ENCODE data around the gene KCNH4.
"Not testable (repeated sequence)": the region's sequence is repeated elsewhere in the genome, so short reads cannot be mapped to it uniquely, and the experiment has no call there.

KCNH4 gene

DNA sequence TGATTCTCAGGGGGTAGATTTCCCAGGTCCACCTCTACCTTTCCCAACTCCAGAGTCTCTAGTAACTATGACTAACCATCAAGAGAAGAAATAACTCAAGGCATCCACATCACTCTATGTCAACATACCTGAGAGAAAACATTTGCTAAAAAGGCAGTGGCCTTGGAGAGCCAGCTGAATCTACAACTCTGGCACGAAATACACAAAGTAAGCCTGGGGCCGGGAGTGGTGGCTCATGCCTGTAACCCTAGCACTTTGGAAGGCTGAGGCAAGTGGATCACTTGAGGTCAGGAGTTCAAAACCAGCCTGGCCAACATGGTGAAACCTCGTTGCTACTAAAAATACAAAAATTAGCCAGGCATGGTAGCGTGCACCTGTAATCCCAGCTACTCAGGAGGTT lies 37.8 kb downstream of the KCNH4 start:
- not testable (repeated sequence) for H3K36me3 ChIP-seq (ENCODE audit: insufficient read depth, low read length); H3K4me1 ChIP-seq (ENCODE audit: insufficient read depth, low read length); H3K9ac ChIP-seq (ENCODE audit: low read depth, low read length)

DNA sequence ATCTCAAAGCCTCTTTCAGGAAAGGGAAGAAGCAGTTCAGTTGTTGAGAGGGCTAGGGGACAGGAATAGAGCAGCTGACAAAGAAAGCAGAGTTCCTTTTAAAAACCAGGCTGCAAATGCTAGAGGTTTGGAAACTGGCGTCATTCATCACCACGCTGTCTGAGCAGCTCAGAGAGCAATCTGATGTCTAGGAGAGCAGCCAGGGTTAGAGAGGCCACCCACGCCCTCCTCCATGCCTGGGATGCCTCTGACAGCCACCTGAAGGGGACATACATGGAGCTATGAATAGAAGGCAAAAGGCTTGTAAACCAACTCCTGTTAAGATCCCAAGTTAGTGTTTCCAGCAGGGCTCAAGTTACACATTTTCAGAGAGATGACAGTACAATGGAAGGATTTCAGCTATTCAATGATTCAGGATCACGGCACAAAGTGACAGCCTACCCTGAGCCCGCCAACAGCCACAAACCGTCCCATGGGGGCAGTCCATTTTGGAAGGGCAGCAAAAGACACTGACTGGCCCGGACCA lies 38.5 kb downstream of the KCNH4 start:
- no peaks in the 10 kb centered on the region for H3K4me1 ChIP-seq (ENCODE audit: insufficient read depth, low read length)
- H3K9me3 ChIP-seq (ENCODE audit: control insufficient read depth, insufficient read depth, low read length) = no peaks in the 10 kb centered on the region
- H3K36me3 ChIP-seq (ENCODE audit: insufficient read depth, low read length) = no peaks in the 10 kb centered on the region; the same call in 1 of the 2 replicates
- no peak overlapping the region for H3K9ac ChIP-seq (ENCODE audit: low read depth, low read length)

More for the DNA sequence above, 37.8 kb downstream of the KCNH4 start:
- not testable (repeated sequence) for H3K9me3 ChIP-seq (ENCODE audit: control insufficient read depth, insufficient read depth, low read length)

DNA sequence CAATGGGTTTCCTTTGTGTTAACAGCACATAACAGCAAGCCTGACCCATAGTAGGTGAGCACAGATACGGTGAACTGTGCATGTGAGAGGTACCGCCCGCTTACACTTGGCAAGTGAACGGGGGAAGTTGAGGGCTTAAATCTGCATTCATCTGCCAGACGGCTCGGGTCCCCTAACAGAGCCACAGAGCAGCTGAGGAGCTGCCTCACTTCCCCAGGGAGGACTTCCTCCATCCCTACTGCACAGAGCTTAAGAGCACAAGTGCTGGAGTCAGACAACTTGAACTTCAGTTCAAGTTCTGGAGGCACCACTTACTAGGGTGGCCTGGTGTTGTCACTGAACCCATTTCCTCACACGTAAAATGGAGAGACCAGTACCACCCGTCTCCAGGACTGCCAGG lies 39.6 kb downstream of the KCNH4 start:
- no peak overlapping the region for H3K9ac ChIP-seq (ENCODE audit: low read depth, low read length)
- peaks cover under 1% of the 10 kb centered on the region; the same call in 1 of the 2 replicates for H3K4me1 ChIP-seq (ENCODE audit: insufficient read depth, low read length)
- no peaks in the 10 kb centered on the region; the same call in 1 of the 2 replicates for H3K36me3 ChIP-seq (ENCODE audit: insufficient read depth, low read length)
- H3K9me3 ChIP-seq (ENCODE audit: control insufficient read depth, insufficient read depth, low read length) = no peaks in the 10 kb centered on the region

DNA sequence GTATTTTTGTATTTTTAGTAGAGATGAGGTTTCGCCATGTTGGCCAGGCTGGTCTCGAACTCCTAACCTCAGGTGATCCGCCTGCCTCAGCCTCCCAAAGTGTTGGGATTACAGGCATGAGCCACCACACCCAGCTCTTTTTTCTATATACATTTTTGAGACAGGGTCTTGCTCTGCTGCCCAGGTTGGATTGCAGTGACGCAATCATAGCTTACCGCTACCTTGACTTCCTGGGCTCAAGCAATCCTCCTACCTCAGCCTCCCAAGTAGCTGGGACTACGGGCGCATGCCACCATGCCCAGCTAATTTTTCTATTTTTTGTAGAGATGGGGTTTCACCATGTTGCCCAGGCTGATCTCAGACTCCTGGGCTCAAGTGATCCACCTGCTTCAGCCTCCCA lies 40.3 kb downstream of the KCNH4 start:
- H3K9ac ChIP-seq (ENCODE audit: low read depth, low read length); H3K36me3 ChIP-seq (ENCODE audit: insufficient read depth, low read length); H3K4me1 ChIP-seq (ENCODE audit: insufficient read depth, low read length); H3K9me3 ChIP-seq (ENCODE audit: control insufficient read depth, insufficient read depth, low read length): not testable (repeated sequence)

DNA sequence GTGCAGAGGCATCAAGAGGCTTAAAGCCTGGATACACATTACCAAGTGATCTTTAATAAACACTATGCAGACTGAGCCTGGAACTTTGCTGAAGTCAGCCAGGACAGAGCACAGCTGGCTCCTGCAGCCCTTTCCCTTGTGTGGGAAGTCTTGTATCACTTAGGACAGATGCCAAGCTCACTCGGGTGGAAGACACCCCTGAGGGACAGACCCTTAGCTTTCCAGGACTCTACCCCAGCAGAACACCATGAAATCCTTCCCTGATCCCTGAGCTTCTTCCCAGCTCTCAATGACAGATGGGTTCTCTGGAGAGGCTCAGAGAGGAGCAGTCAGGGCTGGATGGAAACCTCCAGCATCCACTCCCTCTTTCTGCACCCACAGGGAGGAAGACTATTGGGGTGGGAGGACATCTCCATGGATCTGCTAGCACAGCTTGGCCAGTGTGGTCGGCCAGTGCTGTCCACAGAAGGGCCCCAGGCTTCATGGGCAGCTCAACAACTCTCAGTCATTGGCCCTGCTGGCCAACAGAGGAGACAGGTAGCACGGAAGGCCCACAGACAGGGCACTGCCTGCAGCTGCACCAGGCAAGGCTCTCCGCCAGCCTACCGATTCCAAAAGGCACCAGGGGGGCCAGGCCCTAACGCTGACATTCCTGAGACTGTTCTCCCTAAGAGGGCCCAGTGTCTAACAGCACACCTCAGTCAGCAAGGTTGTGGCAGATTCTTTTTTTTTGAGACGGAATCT lies 42.0 kb downstream of the KCNH4 start:
- Histone ChIP-seq H3K9me3 (ENCODE audit: control insufficient read depth, insufficient read depth, low read length) (no peaks in the 10 kb centered on the region), H3K9ac (ENCODE audit: low read depth, low read length) (no peak overlapping the region), H3K36me3 (ENCODE audit: insufficient read depth, low read length) (no peaks in the 10 kb centered on the region; the same call in 1 of the 2 replicates), H3K4me1 (ENCODE audit: insufficient read depth, low read length) (peaks cover 11% of the 10 kb centered on the region)

DNA sequence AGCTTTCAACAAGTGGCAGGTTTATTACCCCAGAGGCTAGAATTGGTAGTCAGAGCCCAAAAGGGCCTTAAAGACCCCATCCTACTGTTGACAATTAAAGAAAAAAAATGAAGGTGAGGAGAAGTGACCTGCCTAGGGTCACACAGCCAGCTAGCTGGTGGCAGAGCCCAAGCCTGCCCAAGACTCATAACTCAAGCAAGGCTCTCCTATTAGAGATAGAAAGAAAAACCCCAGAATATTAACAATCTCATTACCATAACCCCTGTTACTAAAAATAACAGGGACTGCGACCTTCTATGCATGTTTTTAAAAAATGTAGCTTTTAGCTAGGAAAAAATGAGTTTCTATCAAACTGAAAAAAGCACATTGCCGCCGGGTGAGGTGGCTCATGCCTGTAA lies 44.3 kb downstream of the KCNH4 start:
- H3K9ac ChIP-seq (ENCODE audit: low read depth, low read length) = no peak overlapping the region
- no peaks in the 10 kb centered on the region; the same call in 1 of the 2 replicates for H3K36me3 ChIP-seq (ENCODE audit: insufficient read depth, low read length)
- no peaks in the 10 kb centered on the region for H3K9me3 ChIP-seq (ENCODE audit: control insufficient read depth, insufficient read depth, low read length)
- H3K4me1 ChIP-seq (ENCODE audit: insufficient read depth, low read length) = peaks cover 11% of the 10 kb centered on the region

DNA sequence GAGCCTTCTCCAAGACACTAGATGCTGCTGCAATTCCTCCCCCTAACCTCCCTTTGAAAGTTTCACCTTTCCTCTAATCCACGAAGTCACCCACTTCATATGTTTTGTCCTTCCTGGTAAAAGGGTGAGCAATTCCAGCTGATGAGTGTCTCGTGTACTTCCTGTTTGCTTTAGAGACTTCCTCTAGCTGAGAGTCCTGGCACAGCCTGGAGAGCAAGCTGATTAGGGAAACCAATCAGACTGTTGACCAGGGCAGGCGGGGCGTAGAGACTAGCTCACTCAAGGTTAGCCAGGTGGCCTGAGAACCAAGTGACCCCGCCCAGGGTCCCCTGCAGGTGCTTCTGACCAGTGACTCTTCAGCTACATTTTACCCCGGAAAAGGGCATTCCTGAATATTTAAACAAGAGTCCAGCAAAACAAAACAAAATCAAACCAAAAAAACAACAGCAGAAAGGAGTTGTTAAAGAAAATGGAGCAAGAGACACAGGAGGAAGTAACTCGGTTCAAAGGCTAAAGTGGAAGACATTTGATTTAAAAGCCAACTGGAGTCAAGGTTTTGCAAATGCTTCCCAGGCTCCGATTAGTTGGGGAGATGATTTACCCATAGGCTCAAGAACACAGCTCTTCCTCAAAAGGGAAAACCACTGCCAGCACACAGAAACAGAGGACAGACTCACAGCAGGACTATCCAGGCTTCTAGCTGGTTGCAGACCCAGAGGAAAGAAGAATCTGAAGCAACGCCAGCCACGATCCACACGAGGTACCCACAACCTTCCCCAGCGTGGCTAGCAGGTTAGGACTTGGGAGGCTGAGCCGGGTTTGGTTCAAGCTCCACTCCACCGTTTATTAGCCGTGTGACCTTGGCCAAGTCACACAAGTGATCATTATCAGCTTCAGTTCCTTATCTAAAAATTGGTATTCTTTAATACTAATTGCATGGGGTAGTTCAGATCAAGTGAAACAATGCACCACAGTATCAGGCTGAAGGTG lies 45.0 kb downstream of the KCNH4 start:
- Histone ChIP-seq H3K9me3 (ENCODE audit: control insufficient read depth, insufficient read depth, low read length) (no peaks in the 10 kb centered on the region), H3K4me1 (ENCODE audit: insufficient read depth, low read length) (peaks cover 11% of the 10 kb centered on the region), H3K9ac (ENCODE audit: low read depth, low read length) (no peak overlapping the region), H3K36me3 (ENCODE audit: insufficient read depth, low read length) (no peaks in the 10 kb centered on the region; the same call in 1 of the 2 replicates)

DNA sequence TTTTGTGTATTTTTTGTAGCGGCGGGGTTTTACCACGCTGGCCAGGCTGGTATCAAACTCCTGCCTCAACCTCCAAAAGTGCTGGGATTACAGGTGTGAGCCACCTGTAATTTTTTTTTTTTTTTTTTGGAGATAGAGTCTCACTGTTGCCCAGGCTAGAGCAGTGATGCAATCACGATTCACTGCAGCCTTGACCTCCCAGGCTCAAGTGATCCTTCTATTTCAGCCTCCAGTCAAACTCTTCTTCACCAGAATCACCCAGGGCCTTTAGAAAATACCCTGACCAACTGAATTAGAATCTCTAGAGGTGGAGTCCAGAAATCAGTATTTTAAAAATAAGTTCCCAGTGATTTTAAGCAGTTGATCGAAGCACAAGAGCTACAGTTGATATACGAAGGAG lies 45.8 kb downstream of the KCNH4 start:
- Histone ChIP-seq H3K9ac (ENCODE audit: low read depth, low read length) (no peak overlapping the region), H3K9me3 (ENCODE audit: control insufficient read depth, insufficient read depth, low read length) (no peaks in the 10 kb centered on the region), H3K4me1 (ENCODE audit: insufficient read depth, low read length) (peaks cover 11% of the 10 kb centered on the region), H3K36me3 (ENCODE audit: insufficient read depth, low read length) (no peaks in the 10 kb centered on the region; the same call in 1 of the 2 replicates)

DNA sequence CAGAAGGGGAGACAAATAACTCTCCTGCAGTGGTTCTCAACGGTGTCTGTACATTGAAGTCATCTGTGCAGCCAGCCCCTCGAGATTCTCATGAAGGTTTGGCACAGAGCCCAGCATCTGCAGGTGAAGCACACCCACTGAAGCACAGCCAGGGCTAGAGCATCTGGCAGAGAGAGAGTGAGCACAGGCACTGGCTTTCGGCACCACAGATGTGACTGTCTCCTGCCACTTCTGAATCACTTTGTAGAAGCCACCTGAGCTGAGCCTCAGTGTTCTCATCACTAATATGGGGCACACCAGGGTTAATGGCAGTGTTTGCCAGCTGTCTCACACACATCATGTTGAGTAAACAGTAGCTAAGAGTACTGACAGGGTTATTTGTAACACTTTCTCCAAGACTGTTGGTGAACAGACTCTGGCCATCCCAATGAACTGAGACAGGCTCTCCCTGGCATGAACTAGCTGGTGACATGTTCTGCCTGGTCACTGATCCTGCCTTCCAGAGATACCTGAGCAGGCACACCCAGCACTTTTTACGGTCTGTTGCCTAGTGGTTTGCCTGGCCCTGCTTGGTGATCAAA lies 47.4 kb downstream of the KCNH4 start:
- Histone ChIP-seq H3K36me3 (ENCODE audit: insufficient read depth, low read length) (no peaks in the 10 kb centered on the region; the same call in 1 of the 2 replicates), H3K9ac (ENCODE audit: low read depth, low read length) (no peak overlapping the region), H3K9me3 (ENCODE audit: control insufficient read depth, insufficient read depth, low read length) (no peaks in the 10 kb centered on the region), H3K4me1 (ENCODE audit: insufficient read depth, low read length) (peaks cover 11% of the 10 kb centered on the region)

DNA sequence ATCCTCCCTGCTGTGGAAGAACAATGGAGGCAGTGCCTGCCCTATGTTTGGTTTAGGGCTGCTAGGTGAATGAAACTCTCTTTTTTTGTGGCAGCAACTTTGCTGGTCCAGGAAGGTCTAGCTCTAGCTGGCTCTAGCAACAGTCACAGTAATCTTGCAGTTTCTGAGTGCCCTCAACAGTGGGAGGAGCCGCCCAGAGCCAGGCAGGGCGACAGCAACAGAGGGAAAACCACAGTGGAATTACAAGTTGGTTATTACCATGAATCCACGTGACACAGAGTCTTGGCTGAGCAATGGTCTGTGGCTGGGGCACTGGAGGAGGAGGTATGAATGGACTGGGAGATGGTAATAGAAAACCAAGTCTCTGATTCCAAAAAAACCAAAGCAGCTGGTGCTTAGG lies 48.0 kb downstream of the KCNH4 start:
- Histone ChIP-seq H3K36me3 (ENCODE audit: insufficient read depth, low read length) (peaks cover 4% of the 10 kb centered on the region; the same call in 1 of the 2 replicates), H3K4me1 (ENCODE audit: insufficient read depth, low read length) (peaks cover 11% of the 10 kb centered on the region), H3K9ac (ENCODE audit: low read depth, low read length) (no peak overlapping the region), H3K9me3 (ENCODE audit: control insufficient read depth, insufficient read depth, low read length) (no peaks in the 10 kb centered on the region)

DNA sequence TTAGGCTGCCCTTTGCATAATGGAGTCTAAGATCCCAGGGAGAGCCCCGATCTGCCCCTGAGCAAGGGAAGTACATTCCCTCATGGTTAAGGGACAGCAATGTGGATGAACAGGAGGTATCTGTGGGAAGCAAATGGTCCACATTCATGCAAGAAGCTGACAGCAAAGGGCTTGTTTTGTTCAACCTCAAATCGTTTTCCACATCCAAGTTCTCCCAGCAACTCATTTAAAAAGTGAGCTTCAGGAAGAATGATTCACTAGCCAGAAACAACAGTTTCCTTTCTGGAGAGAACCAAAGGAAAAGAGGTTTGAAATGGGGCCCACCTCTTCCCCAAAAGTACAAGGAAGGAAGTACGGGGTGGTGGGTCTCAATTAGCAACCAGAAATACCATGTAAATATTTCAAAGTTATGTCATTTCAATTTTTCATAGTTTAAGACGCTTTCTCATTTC lies 48.9 kb downstream of the KCNH4 start:
- Histone ChIP-seq H3K9me3 (ENCODE audit: control insufficient read depth, insufficient read depth, low read length) (no peaks in the 10 kb centered on the region), H3K9ac (ENCODE audit: low read depth, low read length) (no peak overlapping the region), H3K4me1 (ENCODE audit: insufficient read depth, low read length) (peaks cover 11% of the 10 kb centered on the region), H3K36me3 (ENCODE audit: insufficient read depth, low read length) (peaks cover 7% of the 10 kb centered on the region; the same call in 1 of the 2 replicates)

DNA sequence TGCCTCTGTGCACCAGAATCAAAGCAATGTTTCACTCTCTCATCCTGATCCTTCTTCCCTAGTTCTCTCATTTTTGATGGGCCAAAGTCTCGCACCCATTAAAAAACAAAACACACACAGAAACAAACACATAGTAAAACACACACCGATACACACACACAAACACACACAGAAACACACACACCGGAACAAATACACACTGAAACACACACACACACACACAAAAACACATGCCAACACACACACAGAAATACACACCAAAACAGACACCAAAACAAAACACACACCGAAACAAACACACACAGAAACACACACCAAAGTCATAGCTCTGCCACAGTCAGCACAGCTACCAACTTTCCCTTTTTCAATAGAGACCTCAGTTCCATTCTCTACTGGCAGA lies 49.7 kb downstream of the KCNH4 start:
- H3K36me3 ChIP-seq (ENCODE audit: insufficient read depth, low read length) = peaks cover 7% of the 10 kb centered on the region; the same call in 1 of the 2 replicates

DNA sequence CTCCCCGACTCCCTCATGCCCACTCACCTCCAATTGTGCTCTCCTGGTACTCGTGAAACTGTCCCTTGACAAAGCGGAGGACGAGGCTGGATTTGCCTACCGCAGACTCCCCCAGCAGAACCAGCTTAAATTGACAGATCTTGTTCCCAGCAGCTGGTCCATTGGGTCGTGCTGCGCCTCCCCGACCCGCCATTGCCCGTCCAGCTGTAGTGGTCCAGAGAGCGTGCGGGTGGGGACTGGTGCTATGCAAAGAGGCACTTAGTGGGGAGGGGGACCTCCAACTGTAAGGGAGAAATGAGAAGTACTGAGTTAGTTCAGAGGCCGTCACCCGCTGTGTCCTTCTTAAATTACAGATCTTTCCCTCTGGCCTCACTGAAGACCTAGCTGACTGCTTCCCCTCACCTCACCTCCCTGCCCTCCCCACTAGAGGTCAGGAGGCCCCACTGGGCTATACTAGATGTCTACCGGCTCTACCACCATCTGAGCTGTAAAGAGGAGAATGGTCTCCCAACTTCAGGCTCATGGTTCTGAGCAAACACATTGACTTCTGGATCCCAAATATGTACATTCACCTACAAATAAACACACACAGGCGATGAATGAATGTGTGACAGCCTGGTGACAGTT lies 50.5 kb downstream of the KCNH4 start:
- Histone ChIP-seq H3K9ac (ENCODE audit: low read depth, low read length) (no peak overlapping the region), H3K36me3 (ENCODE audit: insufficient read depth, low read length) (peaks cover 10% of the 10 kb centered on the region; the same call in 1 of the 2 replicates), H3K4me1 (ENCODE audit: insufficient read depth, low read length) (peaks cover 1% of the 10 kb centered on the region), H3K9me3 (ENCODE audit: control insufficient read depth, insufficient read depth, low read length) (no peaks in the 10 kb centered on the region)

More for the DNA sequence above, 49.7 kb downstream of the KCNH4 start:
- no peaks in the 10 kb centered on the region for H3K9me3 ChIP-seq (ENCODE audit: control insufficient read depth, insufficient read depth, low read length)
- H3K9ac ChIP-seq (ENCODE audit: low read depth, low read length) = no peak overlapping the region
- peaks cover 9% of the 10 kb centered on the region for H3K4me1 ChIP-seq (ENCODE audit: insufficient read depth, low read length)
